Measurements from ENCODE around the gene GATA1. TPM values are rescaled to one million over a fixed set of nuclear protein-coding genes. Genes with fewer than 3 reads are reported as not detected.
"Not testable (repeated sequence)": the region's sequence is repeated elsewhere in the genome, so short reads cannot be mapped to it uniquely, and the experiment has no call there.

Gene GATA1
- polyA plus RNA-seq, 2 donors: 0.09 TPM; not detected in 1

DNA sequence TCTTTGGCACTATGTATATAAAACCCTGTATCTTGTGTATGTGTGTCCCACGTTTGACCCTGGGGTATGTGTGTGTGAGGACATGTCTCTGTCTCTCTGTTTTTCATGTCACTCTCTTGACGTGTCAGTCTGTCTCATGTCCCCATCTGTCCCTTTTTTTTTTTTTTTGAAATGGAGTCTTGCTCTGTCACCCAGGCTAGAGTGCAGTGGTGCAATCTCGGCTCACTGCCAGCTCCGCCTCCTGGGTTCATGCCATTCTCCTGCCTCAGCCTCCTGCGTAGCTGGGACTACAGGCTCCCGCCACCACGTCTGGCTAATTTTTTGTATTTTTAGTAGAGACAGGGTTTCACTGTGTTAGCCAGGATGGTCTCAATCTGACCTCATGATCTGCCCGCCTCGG, 33.0 kb downstream of the GATA1 start:
- WGBS, 2 donors: 85 to 87% methylated on average over 9 of the region's 9 CpGs
- peaks cover 0 to 40% of the 10 kb centered on the region in 2 donors for H3K36me3 ChIP-seq (ENCODE audit: control insufficient read depth in 2 of 2, insufficient read depth in 2 of 2, low read length in 1 of 2)
- H3K4me3 ChIP-seq (ENCODE audit: low read depth in 1 of 2, low read length in 2 of 2); H3K27ac ChIP-seq (ENCODE audit: low read depth in 2 of 2, low read length in 1 of 2); H3K9me3 ChIP-seq (ENCODE audit: control insufficient read depth in 2 of 2, insufficient read depth in 1 of 2, low read depth in 1 of 2, low read length in 1 of 2); H3K4me1 ChIP-seq (ENCODE audit: control insufficient read depth in 2 of 2, insufficient read depth in 2 of 2, low read length in 1 of 2); H3K27me3 ChIP-seq (ENCODE audit: control insufficient read depth in 1 of 2, insufficient read depth in 2 of 2, low read length in 2 of 2): not testable (repeated sequence)

DNA sequence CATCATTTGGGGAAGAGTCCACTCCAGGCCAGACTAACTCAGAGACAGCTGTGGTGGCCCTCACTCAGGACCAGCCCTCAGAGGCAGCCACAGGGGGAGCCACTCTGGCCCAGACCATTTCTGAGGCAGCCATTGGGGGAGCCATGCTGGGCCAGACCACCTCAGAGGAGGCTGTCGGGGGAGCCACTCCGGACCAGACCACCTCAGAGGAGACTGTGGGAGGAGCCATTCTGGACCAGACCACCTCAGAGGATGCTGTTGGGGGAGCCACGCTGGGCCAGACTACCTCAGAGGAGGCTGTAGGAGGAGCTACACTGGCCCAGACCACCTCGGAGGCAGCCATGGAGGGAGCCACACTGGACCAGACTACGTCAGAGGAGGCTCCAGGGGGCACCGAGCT, 36.7 kb downstream of the GATA1 start:
- H3K36me3 ChIP-seq (ENCODE audit: control insufficient read depth in 2 of 2, insufficient read depth in 2 of 2, low read length in 1 of 2): peaks cover 0 to 28% of the 10 kb centered on the region in 2 donors
- no peak overlapping the region for H3K4me3 ChIP-seq (ENCODE audit: low read depth in 1 of 2, low read length in 2 of 2)
- WGBS, 2 donors: 86 to 91% methylated on average over 6 of the region's 6 CpGs
- no peaks in the 10 kb centered on the region for H3K4me1 ChIP-seq (ENCODE audit: control insufficient read depth in 2 of 2, insufficient read depth in 2 of 2, low read length in 1 of 2)
- H3K9me3 ChIP-seq (ENCODE audit: control insufficient read depth in 2 of 2, insufficient read depth in 1 of 2, low read depth in 1 of 2, low read length in 1 of 2): peaks cover 0 to 3% of the 10 kb centered on the region in 2 donors
- H3K27ac ChIP-seq (ENCODE audit: low read depth in 2 of 2, low read length in 1 of 2): no peak overlapping the region
- no peaks in the 10 kb centered on the region for H3K27me3 ChIP-seq (ENCODE audit: control insufficient read depth in 1 of 2, insufficient read depth in 2 of 2, low read length in 2 of 2)

DNA sequence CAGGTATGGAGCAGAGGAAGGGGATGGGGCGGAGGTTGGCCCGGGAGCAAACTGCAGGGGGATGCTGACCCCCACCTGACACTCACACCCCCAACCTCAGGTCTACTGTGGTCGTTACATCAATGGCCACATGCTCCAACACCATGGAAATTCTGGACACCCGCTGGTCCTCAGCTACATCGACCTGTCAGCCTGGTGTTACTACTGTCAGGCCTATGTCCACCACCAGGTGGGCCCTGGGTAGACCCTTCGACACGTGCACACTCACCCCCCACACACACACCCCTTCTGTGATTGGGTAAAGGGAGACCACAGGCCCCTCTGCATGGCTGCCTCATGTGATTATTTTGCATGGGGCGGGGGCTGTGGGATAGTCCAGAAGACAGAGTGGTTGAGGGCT, 37.7 kb downstream of the GATA1 start:
- H3K27me3 ChIP-seq (ENCODE audit: control insufficient read depth in 1 of 2, insufficient read depth in 2 of 2, low read length in 2 of 2): no peaks in the 10 kb centered on the region
- no peak overlapping the region for H3K27ac ChIP-seq (ENCODE audit: low read depth in 2 of 2, low read length in 1 of 2)
- 82 to 90% methylated on average over 8 of the region's 8 CpGs for WGBS, 2 donors
- no peak overlapping the region for H3K4me3 ChIP-seq (ENCODE audit: low read depth in 1 of 2, low read length in 2 of 2)
- H3K4me1 ChIP-seq (ENCODE audit: control insufficient read depth in 2 of 2, insufficient read depth in 2 of 2, low read length in 1 of 2): no peaks in the 10 kb centered on the region
- peaks cover 0 to 18% of the 10 kb centered on the region in 2 donors for H3K36me3 ChIP-seq (ENCODE audit: control insufficient read depth in 2 of 2, insufficient read depth in 2 of 2, low read length in 1 of 2)
- peaks cover 0 to 3% of the 10 kb centered on the region in 2 donors for H3K9me3 ChIP-seq (ENCODE audit: control insufficient read depth in 2 of 2, insufficient read depth in 1 of 2, low read depth in 1 of 2, low read length in 1 of 2)

DNA sequence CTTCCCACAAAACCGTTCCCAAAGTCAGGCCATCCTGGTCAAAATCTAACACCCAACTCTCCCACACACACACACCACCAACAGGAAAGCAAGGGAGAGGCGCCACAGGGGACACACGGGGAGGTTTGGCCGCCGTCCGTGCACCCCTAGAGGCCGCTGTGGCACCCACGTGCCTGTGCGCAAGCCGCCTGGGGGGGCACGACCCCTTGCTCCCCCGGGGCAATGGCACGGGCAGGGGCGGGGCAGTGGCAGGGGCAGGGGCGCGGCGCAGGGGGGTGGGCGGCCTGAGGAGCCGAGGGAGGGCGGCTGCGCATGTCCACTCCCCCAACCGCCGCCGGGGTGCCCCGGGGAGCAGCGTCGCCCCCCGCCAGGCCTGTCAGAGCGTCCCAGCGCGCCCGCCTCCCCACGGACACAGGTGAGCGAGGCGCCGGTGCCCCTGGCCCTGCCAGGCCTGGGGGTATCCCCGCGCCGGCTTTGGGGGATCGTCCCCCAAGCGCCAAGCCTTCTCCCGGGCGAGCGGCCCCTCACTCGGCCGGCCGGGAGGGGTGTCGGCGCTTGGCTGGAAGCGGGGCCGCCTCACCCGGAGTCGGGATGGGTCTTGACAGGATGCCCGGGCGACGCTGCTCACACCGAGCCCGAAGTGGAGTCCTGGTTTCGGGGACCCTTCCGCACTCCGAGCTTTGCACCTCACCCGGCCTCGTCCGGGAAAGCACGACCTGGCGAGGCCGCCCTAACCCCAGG, 39.9 kb downstream of the GATA1 start, which contains the start of gene ERAS:
TSS of gene ERAS (plus strand) at position 379 of the 741 bp plus-strand sequence. CDS start 2,611 bp downstream, outside the sequence.
- Histone ChIP-seq H3K27ac (ENCODE audit: low read depth in 2 of 2, low read length in 1 of 2) (no peak within 1 kb of the TSS), H3K27me3 (ENCODE audit: control insufficient read depth in 1 of 2, insufficient read depth in 2 of 2, low read length in 2 of 2) (peaks cover 0 to 3% of the 10 kb centered on the region in 2 donors), H3K4me3 (ENCODE audit: low read depth in 1 of 2, low read length in 2 of 2) (no peak within 1 kb of the TSS), H3K36me3 (ENCODE audit: control insufficient read depth in 2 of 2, insufficient read depth in 2 of 2, low read length in 1 of 2) (peaks cover 0 to 16% of the 10 kb centered on the region in 2 donors), H3K4me1 (ENCODE audit: control insufficient read depth in 2 of 2, insufficient read depth in 2 of 2, low read length in 1 of 2) (no peaks in the 10 kb centered on the region), H3K9me3 (ENCODE audit: control insufficient read depth in 2 of 2, insufficient read depth in 1 of 2, low read depth in 1 of 2, low read length in 1 of 2) (peaks cover 0 to 3% of the 10 kb centered on the region in 2 donors)
- WGBS, 2 donors: 46 to 59% methylated on average over 30 to 67 of the region's 67 CpGs

DNA sequence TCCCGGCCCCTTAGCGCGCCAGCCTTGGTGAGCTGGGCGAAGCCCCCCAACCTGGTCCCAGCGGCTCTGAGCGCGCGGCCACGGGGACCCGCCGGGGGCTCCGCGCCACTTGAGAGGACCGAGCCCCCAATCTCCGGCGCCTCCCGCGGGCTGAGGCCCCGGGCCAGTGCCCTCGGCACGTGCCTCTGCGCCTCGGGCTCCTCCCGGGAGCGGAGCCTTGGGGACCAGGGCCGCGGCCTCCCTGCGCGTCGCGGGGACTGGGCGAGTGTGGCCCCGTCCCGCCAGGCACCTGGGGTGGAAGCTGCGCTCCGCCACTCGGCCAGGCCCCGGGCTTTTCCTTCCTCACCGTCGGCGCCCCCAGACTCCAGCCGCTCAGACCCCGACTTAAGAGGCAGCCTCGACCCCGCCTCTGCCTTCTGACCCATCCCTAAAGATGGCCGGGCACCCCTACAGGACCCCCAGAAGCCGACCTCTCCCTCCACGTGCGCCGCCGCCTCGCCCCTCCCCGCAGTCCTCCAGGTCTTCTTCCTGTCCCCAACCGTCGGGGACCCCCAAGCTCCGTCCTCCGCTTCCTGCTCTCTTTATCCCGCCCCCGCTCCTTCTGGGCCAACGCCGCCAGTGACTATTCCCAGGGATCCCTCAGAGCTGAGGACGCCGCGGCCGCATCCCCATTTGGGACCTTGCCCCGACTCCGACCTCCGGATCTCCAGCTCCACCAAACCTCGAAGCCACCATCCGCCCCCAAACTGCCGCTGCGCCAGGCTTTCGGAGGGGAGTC, 40.7 kb downstream of the GATA1 start:
- H3K4me1 ChIP-seq (ENCODE audit: control insufficient read depth in 2 of 2, insufficient read depth in 2 of 2, low read length in 1 of 2): no peaks in the 10 kb centered on the region
- peaks cover 0 to 16% of the 10 kb centered on the region in 2 donors for H3K36me3 ChIP-seq (ENCODE audit: control insufficient read depth in 2 of 2, insufficient read depth in 2 of 2, low read length in 1 of 2)
- 42 to 50% methylated on average over 59 to 73 of the region's 73 CpGs for WGBS, 2 donors
- peaks cover 0 to 3% of the 10 kb centered on the region in 2 donors for H3K27me3 ChIP-seq (ENCODE audit: control insufficient read depth in 1 of 2, insufficient read depth in 2 of 2, low read length in 2 of 2)
- peaks cover 0 to 3% of the 10 kb centered on the region in 2 donors for H3K9me3 ChIP-seq (ENCODE audit: control insufficient read depth in 2 of 2, insufficient read depth in 1 of 2, low read depth in 1 of 2, low read length in 1 of 2)
- H3K4me3 ChIP-seq (ENCODE audit: low read depth in 1 of 2, low read length in 2 of 2): no peak overlapping the region
- H3K27ac ChIP-seq (ENCODE audit: low read depth in 2 of 2, low read length in 1 of 2): no peak overlapping the region

DNA sequence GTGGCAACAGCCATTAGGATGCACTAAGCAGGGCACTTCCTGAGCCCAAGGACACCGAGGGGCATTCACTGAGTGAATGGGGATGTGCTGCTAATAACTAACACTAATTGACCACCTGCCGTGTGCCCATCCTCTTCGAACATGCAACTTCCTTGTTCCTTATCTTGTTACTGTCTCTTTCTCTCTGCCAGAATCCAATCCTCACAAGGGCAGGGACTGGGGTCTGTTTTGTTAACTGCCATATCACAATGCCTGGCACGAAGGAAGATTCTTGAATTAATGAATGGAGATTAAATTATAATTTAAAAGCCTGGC, 41.2 kb downstream of the GATA1 start:
- H3K9me3 ChIP-seq (ENCODE audit: control insufficient read depth in 2 of 2, insufficient read depth in 1 of 2, low read depth in 1 of 2, low read length in 1 of 2): peaks cover 0 to 3% of the 10 kb centered on the region in 2 donors
- H3K36me3 ChIP-seq (ENCODE audit: control insufficient read depth in 2 of 2, insufficient read depth in 2 of 2, low read length in 1 of 2): peaks cover 0 to 16% of the 10 kb centered on the region in 2 donors
- H3K4me1 ChIP-seq (ENCODE audit: control insufficient read depth in 2 of 2, insufficient read depth in 2 of 2, low read length in 1 of 2): no peaks in the 10 kb centered on the region
- no peak overlapping the region for H3K27ac ChIP-seq (ENCODE audit: low read depth in 2 of 2, low read length in 1 of 2)
- peaks cover 0 to 3% of the 10 kb centered on the region in 2 donors for H3K27me3 ChIP-seq (ENCODE audit: control insufficient read depth in 1 of 2, insufficient read depth in 2 of 2, low read length in 2 of 2)
- WGBS, 2 donors: 63 to 73% methylated on average over 4 of the region's 4 CpGs
- no peak overlapping the region for H3K4me3 ChIP-seq (ENCODE audit: low read depth in 1 of 2, low read length in 2 of 2)

DNA sequence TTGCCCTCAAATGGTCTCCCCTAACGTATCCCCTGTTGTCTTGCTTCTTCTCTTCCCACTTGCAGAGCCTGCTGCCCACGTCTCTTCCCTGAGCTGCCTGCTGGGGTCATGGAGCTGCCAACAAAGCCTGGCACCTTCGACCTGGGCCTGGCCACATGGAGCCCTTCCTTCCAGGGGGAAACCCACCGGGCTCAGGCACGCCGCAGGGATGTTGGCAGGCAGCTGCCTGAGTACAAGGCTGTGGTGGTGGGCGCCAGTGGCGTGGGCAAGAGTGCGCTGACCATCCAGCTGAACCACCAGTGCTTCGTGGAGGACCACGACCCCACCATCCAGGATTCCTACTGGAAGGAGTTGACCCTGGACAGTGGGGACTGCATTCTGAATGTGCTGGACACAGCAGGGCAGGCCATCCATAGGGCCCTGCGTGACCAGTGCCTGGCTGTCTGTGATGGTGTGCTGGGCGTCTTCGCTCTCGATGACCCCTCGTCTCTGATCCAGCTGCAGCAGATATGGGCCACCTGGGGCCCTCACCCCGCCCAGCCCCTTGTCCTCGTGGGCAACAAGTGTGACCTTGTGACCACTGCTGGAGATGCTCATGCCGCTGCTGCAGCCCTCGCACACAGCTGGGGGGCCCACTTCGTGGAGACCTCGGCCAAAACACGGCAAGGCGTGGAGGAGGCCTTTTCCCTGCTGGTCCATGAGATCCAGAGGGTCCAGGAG, 42.8 kb downstream of the GATA1 start:
- Histone ChIP-seq H3K9me3 (ENCODE audit: control insufficient read depth in 2 of 2, insufficient read depth in 1 of 2, low read depth in 1 of 2, low read length in 1 of 2) (peaks cover 0 to 3% of the 10 kb centered on the region in 2 donors), H3K27me3 (ENCODE audit: control insufficient read depth in 1 of 2, insufficient read depth in 2 of 2, low read length in 2 of 2) (peaks cover 0 to 3% of the 10 kb centered on the region in 2 donors), H3K4me1 (ENCODE audit: control insufficient read depth in 2 of 2, insufficient read depth in 2 of 2, low read length in 1 of 2) (no peaks in the 10 kb centered on the region), H3K27ac (ENCODE audit: low read depth in 2 of 2, low read length in 1 of 2) (no peak overlapping the region), H3K36me3 (ENCODE audit: control insufficient read depth in 2 of 2, insufficient read depth in 2 of 2, low read length in 1 of 2) (peaks cover 0 to under 1% of the 10 kb centered on the region in 2 donors), H3K4me3 (ENCODE audit: low read depth in 1 of 2, low read length in 2 of 2) (no peak overlapping the region)
- 83 to 90% methylated on average over 24 of the region's 24 CpGs for WGBS, 2 donors

DNA sequence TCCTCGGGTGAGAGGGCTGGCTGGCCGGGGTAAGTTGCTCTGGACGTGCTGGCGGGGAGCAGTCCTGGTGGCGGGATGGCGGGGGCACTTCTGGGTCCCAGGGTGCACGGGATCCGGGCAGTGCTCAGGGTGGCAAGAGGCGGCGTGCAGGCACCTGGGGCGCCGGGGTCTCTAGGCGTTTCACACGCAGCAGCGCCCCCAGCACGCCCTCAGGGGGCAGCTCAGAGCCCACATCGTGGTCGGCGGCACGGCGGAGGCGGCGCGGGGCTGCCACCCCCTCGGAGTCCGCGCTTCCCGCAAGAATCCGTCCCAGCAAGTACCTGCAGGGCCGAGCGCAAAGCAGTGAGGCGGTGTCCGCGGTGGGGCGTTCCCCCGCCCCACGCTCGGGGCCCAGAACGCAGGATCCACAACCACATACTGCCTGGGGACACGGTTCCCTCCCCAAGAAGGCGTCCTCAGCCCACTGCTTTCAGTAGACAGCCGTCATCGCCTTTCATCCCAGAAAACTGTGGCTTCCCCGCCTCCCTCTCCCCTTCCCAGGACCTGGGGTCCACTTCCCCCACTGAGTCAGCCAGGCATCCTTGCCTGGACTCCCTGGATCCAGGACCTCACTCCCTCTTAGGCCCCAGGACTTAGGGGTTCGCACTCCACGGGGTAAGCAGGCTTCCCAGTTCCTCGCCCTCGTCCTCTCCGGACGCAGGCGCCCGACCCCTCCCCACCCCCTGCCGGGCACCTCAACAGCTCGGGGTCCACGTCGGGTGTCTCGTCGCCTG, 44.9 kb downstream of the GATA1 start:
- H3K4me3 ChIP-seq (ENCODE audit: low read depth in 1 of 2, low read length in 2 of 2): no peak overlapping the region
- no peak overlapping the region for H3K27ac ChIP-seq (ENCODE audit: low read depth in 2 of 2, low read length in 1 of 2)
- H3K36me3 ChIP-seq (ENCODE audit: control insufficient read depth in 2 of 2, insufficient read depth in 2 of 2, low read length in 1 of 2): no peaks in the 10 kb centered on the region
- peaks cover 0 to 4% of the 10 kb centered on the region in 2 donors for H3K9me3 ChIP-seq (ENCODE audit: control insufficient read depth in 2 of 2, insufficient read depth in 1 of 2, low read depth in 1 of 2, low read length in 1 of 2)
- WGBS, 2 donors: 13 to 42% methylated on average over 55 to 58 of the region's 58 CpGs
- H3K27me3 ChIP-seq (ENCODE audit: control insufficient read depth in 1 of 2, insufficient read depth in 2 of 2, low read length in 2 of 2): peaks cover 0 to 3% of the 10 kb centered on the region in 2 donors
- no peaks in the 10 kb centered on the region for H3K4me1 ChIP-seq (ENCODE audit: control insufficient read depth in 2 of 2, insufficient read depth in 2 of 2, low read length in 1 of 2)

DNA sequence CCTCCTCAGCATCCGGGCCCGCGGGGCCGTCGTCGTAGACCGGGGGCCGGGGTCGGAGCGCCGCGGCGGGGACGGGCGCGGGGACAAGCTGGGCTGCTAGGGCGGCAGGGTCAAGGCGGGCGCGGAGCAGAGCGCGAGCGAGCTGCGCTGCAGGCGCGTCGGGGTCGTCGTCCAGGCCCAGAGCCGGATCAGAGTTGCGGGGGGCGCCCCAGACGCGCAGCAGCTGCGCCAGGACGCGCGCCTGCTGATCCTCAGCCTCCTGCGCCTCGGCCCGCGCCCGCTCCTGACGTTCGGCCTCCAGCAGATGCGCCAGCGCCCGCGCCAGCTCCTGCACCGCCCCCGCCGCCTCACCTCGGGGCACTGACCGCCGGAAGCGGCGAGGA, 45.5 kb downstream of the GATA1 start:
- Histone ChIP-seq H3K36me3 (ENCODE audit: control insufficient read depth in 2 of 2, insufficient read depth in 2 of 2, low read length in 1 of 2) (no peaks in the 10 kb centered on the region), H3K9me3 (ENCODE audit: control insufficient read depth in 2 of 2, insufficient read depth in 1 of 2, low read depth in 1 of 2, low read length in 1 of 2) (peaks cover 0 to 4% of the 10 kb centered on the region in 2 donors), H3K27me3 (ENCODE audit: control insufficient read depth in 1 of 2, insufficient read depth in 2 of 2, low read length in 2 of 2) (peaks cover 0 to 3% of the 10 kb centered on the region in 2 donors), H3K27ac (ENCODE audit: low read depth in 2 of 2, low read length in 1 of 2) (no peak overlapping the region), H3K4me1 (ENCODE audit: control insufficient read depth in 2 of 2, insufficient read depth in 2 of 2, low read length in 1 of 2) (no peaks in the 10 kb centered on the region), H3K4me3 (ENCODE audit: low read depth in 1 of 2, low read length in 2 of 2) (no peak overlapping the region)
- WGBS, 2 donors: 4 to 40% methylated on average over 32 to 57 of the region's 57 CpGs
